Lower lobe of right lung (tissue), 2 donors: ENCODE measurements around the gene UNC13B. TPM values are rescaled to one million over a fixed set of nuclear protein-coding genes. Genes with fewer than 3 reads are reported as not detected.

Source experiments
- ATAC-seq, 2 donors: fragments of 200-7000 bp; cut with Tn5 transposase; one replicate each; pipeline ENCODE4 v1.9.1; 2020 to 2022; ENCODE audit warnings: mild to moderate bottlenecking in 2 of 2, moderate library complexity in 2 of 2
- DNase-seq: peaks from one replicate; pipeline ENCODE4 v3.0.0-alpha.2; 2020
- H3K27ac ChIP-seq: fragments of 200-600 bp; one replicate; pipeline ENCODE4 v1.8.0; 2022
- H3K27me3 ChIP-seq: fragments of 200-600 bp; one replicate; pipeline ENCODE4 v1.8.0; 2022; ENCODE audit warnings: low read depth
- H3K36me3 ChIP-seq: fragments of 200-600 bp; one replicate; pipeline ENCODE4 v1.8.0; 2022; ENCODE audit warnings: mild to moderate bottlenecking
- H3K4me1 ChIP-seq: fragments of 200-600 bp; one replicate; pipeline ENCODE4 v1.8.0; 2022
- H3K4me3 ChIP-seq: fragments of 200-600 bp; one replicate; pipeline ENCODE4 v1.8.0; 2022; ENCODE audit warnings: mild to moderate bottlenecking
- H3K9me3 ChIP-seq: fragments of 200-600 bp; one replicate; pipeline ENCODE4 v1.8.0; 2022
- intact Hi-C: fragments of 100-400 bp; cut with DNase I; formaldehyde crosslinking; loops from one replicate; pipeline ENCODE4 v1.11.0; 2022
- total RNA-seq: library from RNA; stranded (reverse); fragmentation: NEBNext Ultra II Directional; extraction: Animal tissue kit (Norgen Biotek cat#: 25700); gene quantifications from one replicate; pipeline ENCODE4 v1.2.1, GENCODE V29; 2021
- TF ChIP-seq, protein P1 (sequence below): fragments of 200-600 bp; IDR thresholded peaks from one replicate; pipeline ENCODE4 v1.8.0; 2022; ENCODE audit warnings: antibody characterized with exemption, mild to moderate bottlenecking
- donor health status: DM: no; HTN: yes; CAD: no; lungs with severe emphysema.

Gene UNC13B
- total RNA-seq, 1 donor from 2014 or later: 87.9 TPM

DNA sequence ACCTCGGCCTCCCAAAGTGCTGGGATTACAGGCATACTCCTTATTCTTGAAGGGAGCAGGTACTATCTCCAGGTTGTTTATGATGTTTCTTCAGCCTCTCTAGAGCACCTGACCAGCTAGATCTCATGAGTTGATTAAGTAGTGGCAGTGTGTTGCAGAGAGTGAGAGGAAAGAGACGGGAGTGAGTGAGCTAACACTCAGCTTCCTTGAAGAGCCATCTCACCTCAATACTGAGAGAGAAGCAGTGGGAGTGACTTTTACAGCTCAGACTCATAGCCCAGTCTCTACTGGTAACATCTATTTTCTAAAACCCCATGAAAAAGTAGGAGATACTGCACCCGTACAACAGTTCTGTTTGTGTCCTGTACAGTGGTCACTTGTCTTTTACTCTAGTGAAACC lies 284.2 kb downstream of the UNC13B start:
- H3K4me3 ChIP-seq: no peak overlapping the region
- no peaks in the 10 kb centered on the region for H3K27me3 ChIP-seq
- intact Hi-C loops: no loop called here
- ATAC-seq (peak in 1 of 2 donors; percentile 49), DNase-seq (no peak)
- no peaks in the 10 kb centered on the region for H3K36me3 ChIP-seq
- H3K9me3 ChIP-seq: no peaks in the 10 kb centered on the region
- H3K27ac ChIP-seq: no peak overlapping the region
- no peaks in the 10 kb centered on the region for H3K4me1 ChIP-seq
- TF ChIP-seq, protein P1, sequence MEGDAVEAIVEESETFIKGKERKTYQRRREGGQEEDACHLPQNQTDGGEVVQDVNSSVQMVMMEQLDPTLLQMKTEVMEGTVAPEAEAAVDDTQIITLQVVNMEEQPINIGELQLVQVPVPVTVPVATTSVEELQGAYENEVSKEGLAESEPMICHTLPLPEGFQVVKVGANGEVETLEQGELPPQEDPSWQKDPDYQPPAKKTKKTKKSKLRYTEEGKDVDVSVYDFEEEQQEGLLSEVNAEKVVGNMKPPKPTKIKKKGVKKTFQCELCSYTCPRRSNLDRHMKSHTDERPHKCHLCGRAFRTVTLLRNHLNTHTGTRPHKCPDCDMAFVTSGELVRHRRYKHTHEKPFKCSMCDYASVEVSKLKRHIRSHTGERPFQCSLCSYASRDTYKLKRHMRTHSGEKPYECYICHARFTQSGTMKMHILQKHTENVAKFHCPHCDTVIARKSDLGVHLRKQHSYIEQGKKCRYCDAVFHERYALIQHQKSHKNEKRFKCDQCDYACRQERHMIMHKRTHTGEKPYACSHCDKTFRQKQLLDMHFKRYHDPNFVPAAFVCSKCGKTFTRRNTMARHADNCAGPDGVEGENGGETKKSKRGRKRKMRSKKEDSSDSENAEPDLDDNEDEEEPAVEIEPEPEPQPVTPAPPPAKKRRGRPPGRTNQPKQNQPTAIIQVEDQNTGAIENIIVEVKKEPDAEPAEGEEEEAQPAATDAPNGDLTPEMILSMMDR: no peak

DNA sequence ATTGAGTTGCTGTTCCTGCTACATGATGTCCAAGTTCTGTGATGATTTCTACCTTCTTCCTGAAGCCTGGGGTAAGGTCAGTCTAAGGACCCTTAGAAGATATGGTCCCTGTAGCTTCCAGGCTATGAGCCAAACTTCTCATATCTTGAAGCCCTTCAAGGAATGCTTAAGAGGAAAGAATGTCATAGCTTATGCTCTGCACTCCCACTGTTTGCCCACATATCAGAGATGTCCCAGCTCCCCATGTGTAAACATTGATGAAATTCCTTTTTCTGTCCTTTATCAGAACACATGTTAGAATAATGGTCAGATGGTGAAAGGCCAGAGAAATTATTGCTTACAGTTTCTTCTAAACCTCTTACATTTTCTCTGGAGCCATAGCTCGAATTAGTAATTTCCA lies 286.7 kb downstream of the UNC13B start:
- Histone ChIP-seq H3K4me3 (no peak overlapping the region), H3K27ac (no peak overlapping the region), H3K36me3 (no peaks in the 10 kb centered on the region), H3K9me3 (no peaks in the 10 kb centered on the region), H3K4me1 (no peaks in the 10 kb centered on the region), H3K27me3 (no peaks in the 10 kb centered on the region)
- TF ChIP-seq, protein P1: no peak
- DNase-seq (no peak), ATAC-seq (peak; percentile 38 to 67)
- intact Hi-C loops: no loop called here

- H3K9me3 ChIP-seq: no peaks in the 10 kb centered on the region
- TF ChIP-seq, protein P1: no peak
- no peaks in the 10 kb centered on the region for H3K4me1 ChIP-seq
- H3K4me3 ChIP-seq: no peak overlapping the region
- no peaks in the 10 kb centered on the region for H3K36me3 ChIP-seq
- intact Hi-C loops: no loop called here
- DNase-seq (no peak), ATAC-seq (no peak)
- no peak overlapping the region for H3K27ac ChIP-seq
- H3K27me3 ChIP-seq: no peaks in the 10 kb centered on the region
These were observed 290.7 kb downstream of the UNC13B start for GRCh38 chr9:35452481-35452880.

DNA sequence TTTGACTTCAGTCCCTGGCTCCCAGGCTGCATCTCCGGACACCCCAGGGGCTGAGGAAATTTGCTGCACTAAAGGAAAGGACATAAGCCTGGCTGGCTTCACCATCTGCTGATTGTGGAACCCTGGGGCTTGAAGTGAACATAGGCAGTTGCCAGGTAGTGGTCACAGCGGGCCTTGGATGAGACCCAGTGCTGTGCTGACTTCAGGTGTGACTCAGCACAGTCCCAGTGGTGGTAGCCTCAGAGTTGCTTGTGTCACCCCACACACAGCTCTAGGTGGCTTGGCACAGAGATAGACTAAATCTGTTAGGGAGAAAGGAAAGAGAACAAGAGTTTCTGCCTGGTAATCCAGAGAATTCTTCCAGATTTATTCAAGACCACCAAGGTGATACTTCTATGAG lies 292.0 kb downstream of the UNC13B start:
- Histone ChIP-seq H3K36me3 (no peaks in the 10 kb centered on the region), H3K9me3 (no peaks in the 10 kb centered on the region), H3K4me1 (no peaks in the 10 kb centered on the region), H3K27me3 (no peaks in the 10 kb centered on the region), H3K4me3 (no peak overlapping the region), H3K27ac (no peak overlapping the region)
- DNase-seq (no peak), ATAC-seq (no peak)
- intact Hi-C loops: no loop called here
- TF ChIP-seq, protein P1: no peak

Other genes starting within 250 kb of the UNC13B start
- 1.3 TPM for gene PHF24, start 203.7 kb upstream of the UNC13B start, total RNA-seq
- 6.0 TPM for gene DNAJB5, start 172.3 kb upstream of the UNC13B start, total RNA-seq
- 175 TPM for gene VCP, start 89.4 kb upstream of the UNC13B start, total RNA-seq
- gene FANCG, start 82.1 kb upstream of the UNC13B start, total RNA-seq: 13.9 TPM
- gene PIGO, start 65.4 kb upstream of the UNC13B start, total RNA-seq: 25.1 TPM
- gene STOML2, start 58.9 kb upstream of the UNC13B start, total RNA-seq: 59.0 TPM
- 20.3 TPM for gene ATOSB, start 46.1 kb upstream of the UNC13B start, total RNA-seq